Measurements from ENCODE around the gene DHODH.

Gene DHODH

GRCh38 chr16:72008424-72009216, at the start of gene DHODH:
Gene DHODH (plus strand): TSS chr16:72008744. CDS start chr16:72008765, 21 bp downstream.
- TF ChIP-seq, protein P1, sequence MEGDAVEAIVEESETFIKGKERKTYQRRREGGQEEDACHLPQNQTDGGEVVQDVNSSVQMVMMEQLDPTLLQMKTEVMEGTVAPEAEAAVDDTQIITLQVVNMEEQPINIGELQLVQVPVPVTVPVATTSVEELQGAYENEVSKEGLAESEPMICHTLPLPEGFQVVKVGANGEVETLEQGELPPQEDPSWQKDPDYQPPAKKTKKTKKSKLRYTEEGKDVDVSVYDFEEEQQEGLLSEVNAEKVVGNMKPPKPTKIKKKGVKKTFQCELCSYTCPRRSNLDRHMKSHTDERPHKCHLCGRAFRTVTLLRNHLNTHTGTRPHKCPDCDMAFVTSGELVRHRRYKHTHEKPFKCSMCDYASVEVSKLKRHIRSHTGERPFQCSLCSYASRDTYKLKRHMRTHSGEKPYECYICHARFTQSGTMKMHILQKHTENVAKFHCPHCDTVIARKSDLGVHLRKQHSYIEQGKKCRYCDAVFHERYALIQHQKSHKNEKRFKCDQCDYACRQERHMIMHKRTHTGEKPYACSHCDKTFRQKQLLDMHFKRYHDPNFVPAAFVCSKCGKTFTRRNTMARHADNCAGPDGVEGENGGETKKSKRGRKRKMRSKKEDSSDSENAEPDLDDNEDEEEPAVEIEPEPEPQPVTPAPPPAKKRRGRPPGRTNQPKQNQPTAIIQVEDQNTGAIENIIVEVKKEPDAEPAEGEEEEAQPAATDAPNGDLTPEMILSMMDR (IDR thresholded peaks at IDR 0.05; ENCODE audit: low read depth, low read length, missing control alignments), result no peak
- peak; percentile 95 for DNase-seq (ENCODE audit: low read depth)
- H3K4me3 ChIP-seq (ENCODE audit: low read depth, low read length), result peak within 1 kb of the TSS; percentile 100

DNA sequence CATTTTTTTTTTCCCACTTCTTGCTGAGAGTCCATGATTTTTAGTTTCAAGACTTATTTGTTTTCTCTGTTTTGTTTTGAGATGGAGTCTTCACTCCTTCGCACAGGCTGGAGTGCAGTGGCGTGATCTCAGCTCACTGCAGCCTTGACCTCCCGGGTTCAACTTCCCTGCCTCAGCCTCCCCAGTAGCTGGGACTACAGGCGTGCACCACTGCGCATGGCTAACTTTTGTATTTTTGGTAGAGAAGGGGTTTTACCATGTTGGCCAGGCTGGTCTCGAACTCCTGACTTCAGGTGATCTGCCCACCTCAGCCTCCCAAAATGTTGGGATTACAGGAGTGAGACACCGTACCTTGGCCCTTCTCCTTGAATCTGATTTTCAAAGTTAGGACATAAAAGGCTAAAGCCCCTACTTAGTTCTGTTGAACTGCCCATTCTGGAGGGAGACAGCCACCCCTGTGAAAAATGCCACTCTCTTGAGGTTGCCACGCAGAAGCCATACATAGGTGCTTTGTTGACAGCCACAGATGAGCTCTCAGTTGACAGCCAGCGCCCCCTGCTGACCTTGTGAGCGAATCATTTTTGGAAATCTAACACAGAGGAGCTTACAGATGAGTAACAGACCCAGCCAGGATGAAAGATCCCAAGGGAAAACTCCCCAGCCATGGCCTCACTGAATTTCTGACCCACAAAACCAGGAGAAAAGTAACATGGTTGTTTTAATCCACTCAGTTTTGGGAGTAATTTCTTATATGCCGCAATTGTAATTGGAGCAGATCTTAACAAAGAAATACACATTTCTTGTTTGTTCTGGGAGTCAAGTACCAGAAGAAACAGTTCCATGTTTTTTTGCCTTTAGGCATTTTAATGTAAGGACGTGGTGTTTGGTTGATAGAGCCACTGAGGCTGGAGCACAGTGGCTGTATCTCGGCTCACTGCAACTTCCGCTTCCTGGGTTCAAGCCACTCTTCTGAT, 47.2 kb upstream of the DHODH start:
- DNase-seq (ENCODE audit: low read depth), result peak; percentile 62
- no peak overlapping the region for H3K4me3 ChIP-seq (ENCODE audit: low read depth, low read length)
- TF ChIP-seq, protein P1 (IDR thresholded peaks at IDR 0.05; ENCODE audit: low read depth, low read length, missing control alignments), result peak; percentile 86

GRCh38 chr16:71963125-71963875, 45.2 kb upstream of the DHODH start:
- TF ChIP-seq, protein P1 (IDR thresholded peaks at IDR 0.05; ENCODE audit: low read depth, low read length, missing control alignments), result no peak
- DNase-seq (ENCODE audit: low read depth), result no peak
- H3K4me3 ChIP-seq (ENCODE audit: low read depth, low read length), result no peak overlapping the region

DNA sequence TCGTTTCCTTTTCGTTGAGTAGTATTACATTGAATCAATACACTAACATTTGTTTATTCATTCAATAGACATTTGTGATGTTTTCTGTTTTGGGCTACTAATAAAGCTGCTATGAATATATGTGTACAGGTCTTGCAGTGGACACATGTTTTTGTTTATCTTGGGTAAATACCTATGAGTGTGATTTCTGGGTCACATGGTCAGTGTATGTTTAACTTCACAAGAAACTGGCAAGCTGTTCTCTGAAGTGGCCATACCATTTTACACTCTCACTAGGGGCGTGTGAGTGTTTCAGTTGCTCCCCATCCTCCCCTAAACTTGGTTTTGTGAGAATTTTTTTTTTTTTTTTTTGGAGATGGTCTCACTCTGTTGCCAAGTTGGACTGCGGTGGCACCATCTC, 43.3 kb upstream of the DHODH start:
- TF ChIP-seq, protein P1 (IDR thresholded peaks at IDR 0.05; ENCODE audit: low read depth, low read length, missing control alignments), result no peak
- H3K4me3 ChIP-seq (ENCODE audit: low read depth, low read length), result no peak overlapping the region
- DNase-seq (ENCODE audit: low read depth), result no peak

DNA sequence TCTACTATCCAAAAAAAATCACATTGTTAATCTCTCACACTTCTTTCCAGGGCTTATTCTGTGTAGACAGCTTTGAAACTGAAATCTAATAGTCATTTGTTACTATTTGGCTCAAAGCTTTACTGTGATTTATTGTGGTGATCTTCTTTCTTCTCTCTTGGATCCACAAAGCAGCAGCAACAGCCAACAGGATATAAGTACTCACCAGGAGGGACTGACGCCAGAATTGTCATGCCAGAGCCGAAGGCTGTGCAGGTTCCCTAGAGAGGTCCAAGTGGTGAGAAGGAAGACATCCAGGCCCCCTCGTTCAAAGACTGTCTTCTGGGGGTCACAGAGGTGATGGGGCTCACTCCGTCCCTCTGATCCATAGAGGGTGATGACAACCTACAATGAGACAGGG, 41.6 kb upstream of the DHODH start:
- TF ChIP-seq, protein P1 (IDR thresholded peaks at IDR 0.05; ENCODE audit: low read depth, low read length, missing control alignments), result no peak
- DNase-seq (ENCODE audit: low read depth), result no peak
- H3K4me3 ChIP-seq (ENCODE audit: low read depth, low read length), result no peak overlapping the region

DNA sequence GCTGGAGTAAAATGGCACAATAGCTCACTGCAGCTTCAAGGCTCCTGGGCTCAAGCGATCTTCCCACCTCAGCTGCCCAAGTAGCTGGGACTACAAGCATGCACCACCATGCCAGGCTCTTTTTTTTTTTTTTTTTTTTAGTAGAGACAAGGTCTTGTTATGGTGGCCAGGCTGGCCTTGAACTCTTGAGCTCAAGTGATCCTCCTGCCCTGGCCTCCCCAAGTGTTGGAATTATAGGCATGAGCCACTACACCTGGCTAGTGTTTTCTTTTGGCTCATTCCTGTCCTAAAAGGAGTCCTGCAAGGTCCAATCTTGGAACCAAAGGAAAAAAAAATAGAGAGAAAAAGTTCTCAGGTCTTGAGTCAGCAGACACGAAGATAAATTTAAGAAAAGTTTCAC, 39.2 kb upstream of the DHODH start:
- TF ChIP-seq, protein P1 (IDR thresholded peaks at IDR 0.05; ENCODE audit: low read depth, low read length, missing control alignments), result no peak
- no peak for DNase-seq (ENCODE audit: low read depth)
- H3K4me3 ChIP-seq (ENCODE audit: low read depth, low read length), result no peak overlapping the region

Data from GM12864 (cell line).